Endothelial cell of umbilical vein (primary cell): ENCODE data around the gene PKD1L1. TPM values are rescaled to one million over a fixed set of nuclear protein-coding genes. Genes with fewer than 3 reads are reported as not detected.

Experiments
- BruUV-seq: library from RNA; stranded (reverse); fragments of 400-500 nt; replicated peaks from 2 replicates; lab custom pipeline; 2021; lab: Mats Ljungman, UMichigan
- CTCF ChIA-PET: fragments of 300-600, 350-600 bp; sonication (Branson Sonifier 250); formaldehyde crosslinking; loops from one replicate; lab custom pipeline; 2021; ENCODE audit warnings: antibody characterized with exemption, inconsistent platforms; lab: Charles Lee
- POLR2A ChIA-PET: fragments of 300-600, 350-600 bp; sonication (Branson Sonifier 250); formaldehyde crosslinking; loops from one replicate; lab custom pipeline; 2021; ENCODE audit warnings: antibody characterized with exemption, inconsistent platforms; lab: Charles Lee
- DNase-seq: peaks from one replicate; pipeline ENCODE4 v3.0.0-alpha.2; 2011; ENCODE audit warnings: low read depth, low spot score
- FAIRE-seq: peaks from 2 replicates; lab custom pipeline; 2011; peaks lifted over from hg19 to GRCh38; lab: Jason Lieb, UNC
- H2AFZ ChIP-seq: 2 replicates; pipeline ENCODE4 v1.6.0; 2012; ENCODE audit warnings: low read depth, low read length, control low read depth, inconsistent platforms
- H3K27ac ChIP-seq: 2 replicates; pipeline ENCODE4 v1.5.1; 2011; ENCODE audit warnings: low read depth, mild to moderate bottlenecking, control low read depth, low read length, moderate library complexity; ENCODE audit not compliant: insufficient read depth
- H3K27me3 ChIP-seq, 2 experiments: 2 replicates each; pipeline versions ENCODE4 v1.6.0 to v1.6.1; 2011; ENCODE audit warnings: low read length in 2 of 2, mixed read lengths in 1 of 2; ENCODE audit not compliant: control insufficient read depth in 2 of 2, insufficient read depth in 2 of 2
- H3K36me3 ChIP-seq, 2 experiments: 2 replicates in 1 of 2; 3 replicates in 1 of 2; pipeline ENCODE4 v1.5.1; 2011; ENCODE audit warnings: low read length in 2 of 2, mild to moderate bottlenecking in 1 of 2, moderate library complexity in 1 of 2; ENCODE audit not compliant: control insufficient read depth in 2 of 2, insufficient read depth in 2 of 2; ENCODE audit errors: extremely low read depth in 1 of 2
- H3K4me1 ChIP-seq: 3 replicates; pipeline ENCODE4 v1.5.1; 2011; ENCODE audit warnings: mild to moderate bottlenecking, low read length; ENCODE audit not compliant: control insufficient read depth, insufficient read depth; ENCODE audit errors: extremely low read depth
- H3K4me2 ChIP-seq: 2 replicates; pipeline ENCODE4 v1.6.1; 2011; ENCODE audit warnings: low read length, control low read depth, mixed read lengths; ENCODE audit not compliant: insufficient read depth
- H3K4me3 ChIP-seq, 3 experiments: fragments of 200-600 bp in 1 of 3; sonication (generic), shearing (Covaris generic) in 1 of 3; replicated peaks in 1 of 3; 2 replicates each; pipeline ENCODE4 v1.5.1; 2011 to 2016; ENCODE audit warnings: control low read depth in 3 of 3, low read length in 3 of 3, mild to moderate bottlenecking in 2 of 3, inconsistent platforms in 1 of 3, low read depth in 1 of 3, moderate library complexity in 1 of 3; ENCODE audit not compliant: insufficient read depth in 1 of 3
- H3K79me2 ChIP-seq: 2 replicates; pipeline ENCODE4 v1.6.0; 2012; ENCODE audit warnings: low read length, inconsistent platforms; ENCODE audit not compliant: control insufficient read depth, insufficient read depth
- H3K9ac ChIP-seq: replicated peaks from 2 replicates; pipeline ENCODE3; 2011; ENCODE audit warnings: low read length, control low read depth; ENCODE audit not compliant: insufficient read depth; ENCODE audit errors: extremely low read depth
- H3K9me1 ChIP-seq: replicated peaks from 3 replicates; pipeline ENCODE4 v1.6.0; 2011; ENCODE audit warnings: mild to moderate bottlenecking, low read length; ENCODE audit not compliant: control insufficient read depth, insufficient read depth; ENCODE audit errors: extremely low read depth
- H3K9me3 ChIP-seq: replicated peaks from 2 replicates; pipeline ENCODE4 v1.5.1; 2012; ENCODE audit warnings: low read length, inconsistent platforms; ENCODE audit not compliant: control insufficient read depth, insufficient read depth
- H4K20me1 ChIP-seq: replicated peaks from 2 replicates; pipeline ENCODE3; 2011; ENCODE audit warnings: mild to moderate bottlenecking, low read length; ENCODE audit not compliant: control insufficient read depth, insufficient read depth; ENCODE audit errors: extremely low read depth
- CTCF ChIP-seq, 2 donors: IDR thresholded peaks; 1 replicate in 1 of 2; 2 replicates in 1 of 2; pipeline ENCODE4 v1.5.1; 2011; ENCODE audit warnings: low read length in 2 of 2, mild to moderate bottlenecking in 2 of 2, moderate library complexity in 2 of 2, control low read depth in 1 of 2, inconsistent platforms in 1 of 2, low read depth in 1 of 2; ENCODE audit not compliant: insufficient read depth in 1 of 2; ENCODE audit errors: extremely low read depth in 1 of 2
- EZH2 ChIP-seq: IDR thresholded peaks from 2 replicates; pipeline ENCODE4 v1.6.1; 2012; ENCODE audit warnings: borderline replicate concordance, low read depth, mild to moderate bottlenecking, moderate library complexity, low read length, inconsistent platforms; ENCODE audit not compliant: severe bottlenecking
- FOS ChIP-seq: IDR thresholded peaks from 2 replicates; pipeline ENCODE4 v1.6.1; 2011; ENCODE audit warnings: mild to moderate bottlenecking, low read length, moderate library complexity, borderline replicate concordance; ENCODE audit not compliant: insufficient read depth
- GATA2 ChIP-seq: IDR thresholded peaks from 2 replicates; pipeline ENCODE4 v1.7.0; 2011; ENCODE audit warnings: low read depth, mild to moderate bottlenecking, moderate library complexity, mixed read lengths, low read length; ENCODE audit not compliant: insufficient read length, insufficient read depth
- JUN ChIP-seq: IDR thresholded peaks from 2 replicates; pipeline ENCODE4 v1.6.1; 2011; ENCODE audit warnings: borderline replicate concordance, low read depth; ENCODE audit not compliant: insufficient read length, insufficient read depth
- MAX ChIP-seq: IDR thresholded peaks from 2 replicates; pipeline ENCODE4 v1.6.1; 2011; ENCODE audit not compliant: insufficient read depth, insufficient read length
- MYC ChIP-seq: IDR thresholded peaks from one replicate; pipeline ENCODE4 v1.6.1; 2011; ENCODE audit warnings: mild to moderate bottlenecking, low read depth, low read length
- POLR2A ChIP-seq: IDR thresholded peaks from 2 replicates; pipeline ENCODE4 v1.6.1; 2012; ENCODE audit warnings: low read depth, mild to moderate bottlenecking, control low read depth, low read length
- POLR2AphosphoS5 ChIP-seq: IDR thresholded peaks from 2 replicates; pipeline ENCODE4 v1.6.1; 2012; ENCODE audit warnings: low read depth, mild to moderate bottlenecking, control low read depth, low read length, moderate library complexity; ENCODE audit not compliant: insufficient read depth
- dilution Hi-C: fragments of 300-500 bp; cut with MboI; formaldehyde crosslinking; loops from one replicate; pipeline ENCODE4 v1.15.0; 2019; ENCODE audit warnings: low sequenced_read_pairs; ENCODE audit not compliant: extremely low pct_ligation_motif_present
- intact Hi-C: fragments of 100-400 bp; cut with micrococcal nuclease; formaldehyde crosslinking; loops from one replicate; pipeline ENCODE4 v1.10.0; 2022
- polyA plus RNA-seq, 4 experiments: library from polyadenylated mRNA; depleted of rRNA in 3 of 4; stranded (reverse) in 3 of 4; unstranded in 1 of 4; fragments of >200 nt; gene quantifications; 2 replicates each; pipeline versions ENCODE4 v1.2.1 to v1.2.3, GENCODE V29; 2011 to 2012; ENCODE audit warnings: missing spikeins in 1 of 4
- total RNA-seq: library from RNA; stranded (reverse); gene quantifications from 2 replicates; pipeline ENCODE4 v1.2.3, GENCODE V29; 2021

Gene PKD1L1
- total and polyA plus RNA-seq, 2 donors (not counting 3 experiments of a cell fraction or from before 2014, with no cell fraction given) = 4.1 to 5.9 TPM

GRCh38 chr7:47809387-47809786, 138.9 kb downstream of the PKD1L1 start:
- intact Hi-C loops (no loop called here), dilution Hi-C loops (no loop called here)
- Histone ChIP-seq H3K4me1 (peaks cover 31% of the 10 kb centered on the region), H3K4me2 (no peak overlapping the region), H3K9me1 (no peaks in the 10 kb centered on the region), H3K4me3 (no peak overlapping the region), H3K36me3 (no peaks in the 10 kb centered on the region), H4K20me1 (no peaks in the 10 kb centered on the region), H2AFZ (no peak overlapping the region), H3K79me2 (no peaks in the 10 kb centered on the region), H3K27me3 (no peaks in the 10 kb centered on the region), H3K9ac (no peak overlapping the region), H3K27ac (no peak overlapping the region), H3K9me3 (no peaks in the 10 kb centered on the region)
- TF ChIP-seq POLR2AphosphoS5 = no peak
- no peak for TF ChIP-seq EZH2
- TF ChIP-seq GATA2 = no peak
- TF ChIP-seq MYC = no peak
- TF ChIP-seq POLR2A = no peak
- TF ChIP-seq FOS = no peak
- TF ChIP-seq JUN = no peak
- no peak for TF ChIP-seq CTCF (IDR thresholded peaks at IDR 0.05; ENCODE audit: extremely low read depth in 1 of 2, insufficient read depth in 1 of 2, low read depth in 1 of 2, low read length in 2 of 2)
- TF ChIP-seq MAX = no peak
- ChIA-PET CTCF (interaction anchor here (0.8 to 2.5 kb wide), 6 partner anchors 10 to 543 kb away, joined by 4 to 9 read pairs (median 5); no protein-coding TSS in a partner anchor), POLR2A (no interaction called here)
- no TSS peak for BruUV-seq
- FAIRE-seq (no peak), DNase-seq (no peak)
